Ectodermal cell (in vitro differentiated cells): ENCODE measurements around the gene DGKI.

Source experiments
- H3K27ac ChIP-seq: 2 replicates; pipeline ENCODE4 v1.7.0; 2013; ENCODE audit warnings: mild to moderate bottlenecking, low read depth, low read length; ENCODE audit not compliant: insufficient read depth, poor library complexity, severe bottlenecking
- H3K27me3 ChIP-seq: 2 replicates; pipeline ENCODE4 v1.7.0; 2013; ENCODE audit warnings: mild to moderate bottlenecking, low read length; ENCODE audit not compliant: insufficient read depth, control insufficient read depth, poor library complexity, severe bottlenecking
- H3K36me3 ChIP-seq: one replicate; pipeline ENCODE4 v1.7.0; 2013; ENCODE audit warnings: low read length; ENCODE audit not compliant: control insufficient read depth, insufficient read depth
- H3K4me1 ChIP-seq: one replicate; pipeline ENCODE4 v1.7.0; 2013; ENCODE audit warnings: low read length; ENCODE audit not compliant: control insufficient read depth, insufficient read depth
- H3K4me3 ChIP-seq: 2 replicates; pipeline ENCODE4 v1.7.0; 2013; ENCODE audit warnings: low read depth, low read length, control low read depth; ENCODE audit not compliant: insufficient read depth
- H3K9me3 ChIP-seq: 2 replicates; pipeline ENCODE4 v1.7.0; 2013; ENCODE audit warnings: mild to moderate bottlenecking, low read length, moderate library complexity; ENCODE audit not compliant: control insufficient read depth
- whole genome bisulfite sequencing, 2 experiments: methylation state at CpG; one replicate each; pipeline ENCODE4 v1.1.7; 2013; ENCODE audit warnings: missing lambda C conversion rate in 2 of 2; 5-methylcytosine and 5-hydroxymethylcytosine counted together

The DGKI gene

GRCh38 chr7:137882806-137883205 lies 36.0 kb upstream of the DGKI start:
- no peak overlapping the region for H3K27ac ChIP-seq
- no peaks in the 10 kb centered on the region for H3K27me3 ChIP-seq
- H3K4me1 ChIP-seq = peaks cover 34% of the 10 kb centered on the region
- peaks cover 14% of the 10 kb centered on the region for H3K36me3 ChIP-seq
- H3K4me3 ChIP-seq = no peak overlapping the region
- no peaks in the 10 kb centered on the region for H3K9me3 ChIP-seq

GRCh38 chr7:137882261-137882668 lies 35.5 kb upstream of the DGKI start:
- 87 to 88% methylated on average over 5 of the region's 5 CpGs for WGBS, 2 experiments
- Histone ChIP-seq H3K4me1 (peaks cover 39% of the 10 kb centered on the region), H3K27ac (no peak overlapping the region), H3K4me3 (no peak overlapping the region), H3K36me3 (peaks cover 14% of the 10 kb centered on the region), H3K9me3 (no peaks in the 10 kb centered on the region), H3K27me3 (no peaks in the 10 kb centered on the region)

- Histone ChIP-seq H3K4me1 (peaks cover 35% of the 10 kb centered on the region), H3K36me3 (peaks cover 14% of the 10 kb centered on the region), H3K9me3 (no peaks in the 10 kb centered on the region), H3K27me3 (no peaks in the 10 kb centered on the region), H3K27ac (no peak overlapping the region), H3K4me3 (no peak overlapping the region)
- WGBS, 2 experiments = 94 to 95% methylated on average over 8 of the region's 8 CpGs
Observed at GRCh38 chr7:137881607-137882260, 35.0 kb upstream of the DGKI start.

- H3K36me3 ChIP-seq = peaks cover 14% of the 10 kb centered on the region
- no peak overlapping the region for H3K27ac ChIP-seq
- WGBS, 2 experiments = 84 to 85% methylated on average over 5 of the region's 5 CpGs
Observed at GRCh38 chr7:137880432-137880831, 33.7 kb upstream of the DGKI start.

GRCh38 chr7:137879357-137880158 lies 32.8 kb upstream of the DGKI start:
- H3K4me1 ChIP-seq = peaks cover 33% of the 10 kb centered on the region
- H3K36me3 ChIP-seq = peaks cover 14% of the 10 kb centered on the region

More at GRCh38 chr7:137880432-137880831, 33.7 kb upstream of the DGKI start:
- Histone ChIP-seq H3K27me3 (no peaks in the 10 kb centered on the region), H3K4me3 (no peak overlapping the region), H3K9me3 (no peaks in the 10 kb centered on the region), H3K4me1 (peaks cover 33% of the 10 kb centered on the region)

GRCh38 chr7:137878333-137878961 lies 31.7 kb upstream of the DGKI start:
- Histone ChIP-seq H3K9me3 (no peaks in the 10 kb centered on the region), H3K36me3 (peaks cover 14% of the 10 kb centered on the region), H3K27me3 (no peaks in the 10 kb centered on the region), H3K4me3 (no peak overlapping the region), H3K27ac (no peak overlapping the region), H3K4me1 (peaks cover 33% of the 10 kb centered on the region)
- 77 to 81% methylated on average over 8 of the region's 8 CpGs for WGBS, 2 experiments

More at GRCh38 chr7:137879357-137880158, 32.8 kb upstream of the DGKI start:
- no peaks in the 10 kb centered on the region for H3K27me3 ChIP-seq
- peak overlapping the region; percentile 30 for H3K27ac ChIP-seq
- no peak overlapping the region for H3K4me3 ChIP-seq
- H3K9me3 ChIP-seq = no peaks in the 10 kb centered on the region
- WGBS, 2 experiments = 22 to 29% methylated on average over 20 of the region's 20 CpGs

GRCh38 chr7:137877027-137877675 lies 30.4 kb upstream of the DGKI start:
- H3K27ac ChIP-seq = no peak overlapping the region
- no peaks in the 10 kb centered on the region for H3K9me3 ChIP-seq
- peaks cover 9% of the 10 kb centered on the region for H3K36me3 ChIP-seq
- 6 to 52% methylated on average over 3 to 5 of the region's 5 CpGs for WGBS, 2 experiments
- no peak overlapping the region for H3K4me3 ChIP-seq
- H3K27me3 ChIP-seq = no peaks in the 10 kb centered on the region
- H3K4me1 ChIP-seq = peaks cover 33% of the 10 kb centered on the region

GRCh38 chr7:137875746-137876145 lies 29.0 kb upstream of the DGKI start:
- H3K36me3 ChIP-seq = no peaks in the 10 kb centered on the region
- peaks cover 33% of the 10 kb centered on the region for H3K4me1 ChIP-seq
- no peak overlapping the region for H3K4me3 ChIP-seq
- no peaks in the 10 kb centered on the region for H3K9me3 ChIP-seq
- WGBS, 2 experiments = 97 to 100% methylated on average over 4 of the region's 4 CpGs
- H3K27me3 ChIP-seq = no peaks in the 10 kb centered on the region
- H3K27ac ChIP-seq = no peak overlapping the region

GRCh38 chr7:137873979-137874777 lies 27.4 kb upstream of the DGKI start:
- Histone ChIP-seq H3K27ac (no peak overlapping the region), H3K9me3 (no peaks in the 10 kb centered on the region), H3K27me3 (no peaks in the 10 kb centered on the region), H3K4me3 (no peak overlapping the region), H3K4me1 (peaks cover 20% of the 10 kb centered on the region), H3K36me3 (no peaks in the 10 kb centered on the region)
- 89% methylated on average over 7 of the region's 7 CpGs for WGBS, 2 experiments
